DMS153 treated with DMSO at 0.1 percent for 48 hours (cell line): ENCODE data around the gene OAT.
A peak's percentile ranks its signal among the peaks of the same experiment; 100 is the strongest.

Experiments used
- DNase-seq: peaks from one replicate; lab custom pipeline; 2025; ENCODE audit not compliant: unreplicated experiment; lab: John Stamatoyannopoulos, UW

Gene OAT

DNA sequence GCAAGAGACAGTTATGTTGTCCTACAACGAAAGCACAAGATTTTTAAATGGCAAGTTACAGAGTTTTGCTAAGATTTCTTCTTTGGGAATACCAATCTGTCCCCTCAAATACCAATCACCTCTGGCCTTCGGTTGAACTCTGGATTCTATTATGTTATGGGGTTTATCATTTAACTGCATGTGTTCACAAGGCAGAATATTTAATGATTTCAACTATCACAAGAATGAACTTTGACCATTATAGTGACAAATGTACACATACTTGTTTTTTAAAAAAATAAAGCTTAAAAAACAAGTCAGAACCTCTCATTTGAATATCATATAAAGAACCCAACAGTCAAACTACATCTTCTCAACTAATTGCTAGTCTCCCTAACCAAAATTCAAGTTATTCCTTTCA lies 11.3 kb downstream of the OAT start:
- DNase-seq = no peak

DNA sequence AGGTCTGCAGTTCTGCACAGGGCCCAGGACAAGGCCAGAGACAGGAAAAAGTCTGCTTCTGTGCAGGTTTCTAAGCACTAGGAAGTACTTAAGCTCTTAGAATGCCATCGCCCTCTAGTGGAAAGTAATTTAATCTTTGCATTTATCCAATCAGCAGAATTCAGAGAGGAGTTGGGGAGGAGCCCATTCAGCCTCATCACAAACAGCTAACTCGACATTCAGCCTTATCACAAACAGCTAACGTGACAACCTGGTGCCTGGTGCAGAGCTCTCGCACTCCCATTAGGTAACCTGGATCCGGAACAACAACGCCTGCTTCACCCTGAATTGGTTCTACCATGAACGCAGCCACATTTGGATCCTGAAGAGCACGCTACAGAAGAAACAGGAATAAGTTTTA lies 15.2 kb downstream of the OAT start:
- peak; percentile 66 for DNase-seq

DNA sequence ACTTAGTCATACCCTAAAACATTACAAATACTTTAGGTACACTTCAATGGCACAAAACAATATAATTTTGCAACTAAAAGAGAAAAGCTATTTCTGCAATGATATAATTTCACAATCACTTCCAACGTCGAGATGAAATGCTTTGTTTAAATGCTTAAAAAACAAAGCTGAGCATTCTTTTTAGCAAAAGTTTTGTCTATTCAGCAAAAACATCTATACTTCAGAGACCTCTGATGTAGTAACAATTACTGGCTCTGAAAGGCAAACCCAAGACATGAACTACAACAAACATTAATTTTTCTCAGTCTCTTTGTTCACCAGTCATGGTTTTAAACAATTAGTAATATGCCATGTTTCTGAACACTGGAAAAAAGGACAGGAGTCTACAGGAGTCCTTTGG lies 16.4 kb downstream of the OAT start:
- DNase-seq = no peak

DNA sequence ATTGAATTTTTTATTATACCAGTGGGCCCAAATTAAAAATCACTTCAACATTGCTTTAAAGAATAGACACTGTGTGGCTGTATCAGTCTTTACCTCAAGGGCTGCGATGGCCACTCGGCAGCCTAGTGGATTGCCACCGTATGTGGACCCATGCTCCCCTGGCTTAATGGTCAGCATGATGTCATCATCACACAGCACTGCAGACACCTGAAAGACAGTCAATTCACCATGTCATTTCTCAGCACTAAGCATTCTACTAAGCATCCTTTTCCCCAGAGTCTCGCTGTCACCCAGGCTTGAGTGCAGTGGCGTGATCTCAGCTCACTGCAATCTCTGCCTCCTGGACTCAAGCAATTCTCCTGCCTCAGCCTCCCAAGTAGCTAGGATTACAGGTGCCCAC lies 17.1 kb downstream of the OAT start:
- no peak for DNase-seq

DNA sequence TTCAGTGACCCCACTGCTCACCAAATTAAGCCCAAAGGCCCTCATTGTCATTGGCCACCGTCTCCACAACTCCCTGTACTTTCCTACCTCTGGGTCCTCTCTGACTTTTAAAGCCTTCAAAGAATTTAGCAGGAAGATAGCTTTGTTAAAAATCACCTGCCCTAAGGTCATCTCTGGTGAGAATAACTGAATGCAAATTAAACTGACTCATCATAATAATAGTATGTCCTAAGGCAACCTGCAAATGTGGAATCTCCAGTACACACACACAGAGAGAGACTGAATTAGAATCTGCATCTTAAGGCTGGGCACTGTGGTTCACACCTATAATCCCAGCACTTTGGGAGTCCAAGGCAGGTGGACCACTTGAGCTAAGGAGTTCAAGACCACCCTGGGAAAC lies 24.1 kb downstream of the OAT start:
- no peak for DNase-seq

DNA sequence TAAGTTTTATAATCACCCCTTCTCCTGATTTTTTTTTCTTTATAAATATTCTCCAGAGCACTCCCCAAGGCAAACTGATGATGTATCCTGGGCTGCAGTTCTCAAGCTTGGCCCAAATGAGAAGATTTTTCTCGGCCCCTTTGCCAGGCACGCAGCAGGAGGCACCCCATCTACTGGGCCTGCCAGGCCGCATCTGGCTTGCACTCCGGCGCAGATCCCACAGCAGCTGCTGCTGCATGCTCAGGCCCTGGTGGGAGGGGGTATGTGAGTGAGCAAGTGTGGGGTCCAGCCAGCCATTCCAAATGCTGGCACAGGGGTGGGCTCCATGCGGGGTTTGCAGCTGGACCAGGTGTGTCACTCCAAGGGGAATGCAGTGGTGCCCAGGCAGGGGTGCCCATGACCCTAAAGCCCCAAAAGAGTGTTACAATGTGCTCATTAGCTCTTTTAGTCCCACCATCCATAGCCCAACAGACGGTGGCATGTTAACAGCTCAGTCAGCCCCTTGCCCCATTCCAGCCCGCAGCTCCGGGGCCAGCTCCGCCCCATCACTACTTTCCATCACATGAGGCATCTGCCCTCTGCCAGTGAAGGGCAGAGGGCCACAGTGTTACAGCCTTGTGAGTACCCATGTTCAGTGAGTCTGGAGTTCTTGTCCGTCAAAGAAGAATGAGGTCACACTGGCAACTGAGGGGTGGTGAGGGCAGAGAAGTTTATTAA lies 25.9 kb downstream of the OAT start:
- no peak for DNase-seq

DNA sequence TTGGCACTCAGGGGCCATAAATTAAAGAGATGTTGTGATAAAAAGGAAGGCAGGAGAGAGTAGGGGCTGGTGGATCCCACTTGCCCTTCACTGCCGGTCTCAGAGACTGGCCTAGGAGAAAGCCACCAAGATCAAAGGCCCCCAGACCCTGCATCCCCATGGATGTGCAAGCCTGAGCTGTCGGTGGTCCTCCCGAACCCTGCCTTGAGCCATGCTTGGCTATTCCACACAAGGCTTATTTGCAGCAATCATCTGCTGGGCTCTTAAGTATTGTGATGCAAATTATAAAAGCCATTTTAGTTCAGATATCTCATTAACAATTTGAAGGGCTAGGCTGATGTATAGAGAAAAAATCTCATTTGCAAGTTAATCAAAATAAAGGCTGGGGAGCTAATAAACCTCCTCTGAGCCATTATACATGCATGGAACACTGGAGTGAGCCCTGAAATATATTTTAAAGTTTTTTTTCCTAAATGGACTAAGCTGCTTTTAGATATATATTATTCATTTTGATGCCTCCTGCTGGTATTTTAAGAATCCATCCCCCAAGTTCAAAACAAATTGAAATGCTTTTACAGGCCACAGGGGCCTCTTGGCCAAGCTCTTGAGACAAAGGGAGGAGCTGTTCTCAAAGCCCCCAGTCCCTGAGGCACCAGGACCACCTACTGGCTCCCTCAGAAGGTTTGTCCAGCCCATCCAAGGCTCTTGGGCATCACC lies 28.1 kb downstream of the OAT start:
- DNase-seq = no peak

DNA sequence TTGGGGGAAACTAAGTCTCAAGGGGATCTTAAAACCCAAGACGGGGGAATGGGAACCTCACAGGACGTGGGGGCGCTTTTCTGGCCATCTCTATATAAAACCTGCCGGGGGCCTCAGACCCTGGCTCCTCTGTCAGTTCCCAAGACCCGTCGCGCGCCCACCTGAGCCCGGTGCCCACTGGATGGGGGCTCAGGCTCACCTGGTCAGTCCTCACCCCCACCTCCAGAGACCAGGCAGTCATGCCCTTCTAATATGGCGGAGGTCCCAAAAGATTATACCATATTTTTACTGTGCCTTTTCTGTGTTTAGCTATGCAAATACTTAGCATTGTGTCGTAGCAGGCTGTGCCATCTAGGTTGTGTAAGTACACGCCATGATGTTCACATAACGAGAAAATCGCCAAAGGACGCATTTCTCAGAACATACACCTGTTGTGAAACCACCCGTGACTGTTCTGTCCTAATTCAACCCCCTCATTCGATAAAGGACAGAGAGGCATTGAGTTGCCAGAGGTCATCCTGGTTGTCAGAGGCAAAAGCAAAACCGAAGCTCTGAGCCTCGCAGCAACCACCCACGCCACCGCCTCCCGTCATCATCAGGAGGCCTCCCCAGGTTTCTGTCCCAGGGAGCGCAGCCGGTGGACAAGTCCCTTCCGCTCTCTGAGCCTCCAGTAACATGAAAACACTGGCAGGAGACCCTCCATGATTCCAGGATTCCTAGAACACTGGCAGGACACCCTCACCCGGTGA lies 28.9 kb downstream of the OAT start:
- no peak for DNase-seq

DNA sequence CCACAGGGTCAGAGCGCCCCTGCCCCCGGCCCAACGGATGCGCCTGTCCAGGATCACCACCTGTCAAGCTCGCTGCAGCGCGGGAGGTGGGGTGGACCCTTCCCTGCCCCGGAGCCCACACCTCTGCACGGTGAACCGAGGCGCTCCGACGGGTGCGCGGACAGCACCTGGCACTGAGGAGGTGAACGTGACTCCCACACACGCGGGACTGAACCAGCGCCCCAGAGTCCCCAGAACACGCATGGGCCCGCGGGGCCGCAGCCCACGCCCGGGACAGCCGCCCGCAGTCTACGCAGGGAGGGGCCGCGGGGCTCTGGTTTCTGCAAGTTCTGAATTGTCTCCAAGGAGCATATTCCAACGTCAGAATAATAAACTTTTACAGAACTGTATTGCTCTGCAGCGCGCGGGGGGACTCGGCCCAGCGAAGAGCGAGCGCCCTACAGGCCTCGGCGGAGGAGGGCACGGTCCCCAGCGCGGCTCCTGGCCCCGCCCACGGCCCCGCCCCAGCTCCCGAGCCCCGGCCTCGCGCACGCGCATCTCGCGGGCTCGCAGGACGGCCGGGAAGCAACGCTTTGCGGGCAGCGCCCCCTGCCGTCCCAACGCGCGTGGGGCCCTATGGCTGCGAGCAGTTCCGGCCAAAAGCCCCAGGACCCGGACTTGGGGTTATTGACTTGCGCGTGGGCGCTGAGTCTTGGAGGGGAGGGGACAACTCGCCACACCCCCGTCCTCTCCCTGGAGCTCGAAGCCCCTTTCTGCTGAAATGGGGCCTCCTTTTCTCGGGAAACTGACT lies 29.7 kb downstream of the OAT start:
- peak; percentile 59 for DNase-seq

DNA sequence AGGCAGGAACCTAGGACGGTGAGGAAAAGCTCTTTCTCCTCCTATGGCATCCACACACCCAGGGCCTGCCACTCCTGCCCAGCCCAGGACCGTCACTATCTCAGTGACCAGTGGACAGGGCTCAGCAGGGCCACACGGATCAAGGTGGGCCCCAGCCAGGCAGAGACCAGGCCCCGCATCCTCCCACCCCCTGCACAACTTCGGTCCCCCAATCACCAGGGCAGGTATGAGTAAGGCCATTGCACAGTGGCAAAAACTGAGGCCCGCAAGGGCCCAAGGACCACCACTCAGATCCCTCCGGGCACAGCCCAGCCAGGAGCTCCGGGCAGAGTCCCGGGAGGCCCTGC lies 30.3 kb downstream of the OAT start:
- DNase-seq = no peak

DNA sequence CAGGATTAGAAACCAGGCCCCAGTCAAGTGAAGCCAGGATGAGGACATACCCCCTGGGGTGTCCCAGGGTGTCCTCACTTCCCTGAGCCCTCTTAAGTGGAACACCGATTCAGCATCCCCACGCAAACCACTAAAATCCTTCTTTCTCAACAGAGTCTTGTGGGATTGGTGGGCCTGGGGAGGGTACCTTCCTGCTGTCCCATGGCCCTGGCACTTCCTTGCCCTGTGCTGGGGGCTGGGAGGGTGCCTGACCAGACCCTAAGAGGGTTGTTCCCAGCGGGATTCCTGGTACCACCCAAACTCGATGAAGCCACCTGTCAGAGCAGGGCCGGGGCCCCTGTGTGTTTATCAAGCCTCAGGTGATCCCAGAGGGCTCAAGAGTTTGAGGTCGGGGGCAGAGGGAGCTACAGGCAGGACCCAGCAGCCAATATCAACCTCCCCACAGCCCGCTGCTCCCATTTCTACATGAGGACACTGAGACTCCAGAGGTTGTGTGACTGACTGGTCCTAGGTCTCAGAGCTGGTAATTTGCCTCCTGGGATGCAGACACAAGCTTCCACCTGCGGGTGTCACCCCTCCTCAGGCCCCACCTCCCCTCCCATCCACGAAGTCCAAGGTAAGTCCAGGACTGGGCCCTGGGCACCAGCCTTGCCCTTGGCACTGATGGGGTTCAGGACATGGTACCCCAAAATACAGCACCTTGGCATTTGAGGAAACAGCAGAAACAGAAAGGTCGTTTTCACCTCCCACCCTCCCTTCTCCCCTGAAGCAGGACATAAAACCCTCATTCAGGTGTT lies 31.4 kb downstream of the OAT start:
- no peak for DNase-seq

DNA sequence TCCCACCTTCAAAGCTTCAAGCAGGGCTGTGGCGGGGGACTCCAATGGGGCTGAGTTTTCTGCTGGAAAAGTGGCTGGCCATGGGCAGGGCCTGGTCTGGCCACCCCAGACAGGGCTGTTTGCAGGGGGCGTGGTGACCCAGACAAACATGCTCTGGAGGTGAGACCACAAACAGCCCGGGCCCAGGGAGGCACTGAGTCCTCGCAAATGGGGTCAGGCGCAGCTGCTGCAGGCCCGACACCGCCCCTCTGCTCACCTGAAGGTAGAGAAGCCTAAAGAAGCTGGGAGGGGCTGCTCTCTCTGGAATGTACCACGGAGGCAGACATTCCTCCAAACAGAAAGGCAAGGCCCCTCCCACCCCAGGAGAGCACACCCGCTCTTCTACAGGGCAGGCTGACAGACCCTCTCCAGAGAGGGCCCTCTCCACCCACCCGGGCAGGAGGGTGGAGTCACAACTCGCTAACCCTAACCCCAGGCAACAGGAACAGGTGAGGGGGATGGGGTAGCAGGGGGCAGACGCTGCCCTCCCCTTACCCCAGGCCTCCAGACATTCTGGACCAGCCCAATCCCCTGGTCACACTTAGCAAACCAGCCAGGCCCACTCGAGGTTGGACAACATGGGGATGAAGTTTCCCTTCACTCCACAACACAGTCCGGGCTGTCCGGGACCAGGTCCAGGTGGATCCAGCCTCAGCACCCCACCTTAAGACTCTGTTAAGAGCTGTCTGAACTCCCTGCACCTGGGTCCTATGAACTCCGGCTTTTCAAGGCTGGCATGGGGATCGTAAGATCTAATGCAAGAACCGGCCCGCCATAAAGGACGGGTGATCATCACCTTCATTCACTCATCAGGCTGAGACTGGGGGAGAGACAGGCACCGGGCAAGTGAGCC lies 32.3 kb downstream of the OAT start:
- DNase-seq = no peak

DNA sequence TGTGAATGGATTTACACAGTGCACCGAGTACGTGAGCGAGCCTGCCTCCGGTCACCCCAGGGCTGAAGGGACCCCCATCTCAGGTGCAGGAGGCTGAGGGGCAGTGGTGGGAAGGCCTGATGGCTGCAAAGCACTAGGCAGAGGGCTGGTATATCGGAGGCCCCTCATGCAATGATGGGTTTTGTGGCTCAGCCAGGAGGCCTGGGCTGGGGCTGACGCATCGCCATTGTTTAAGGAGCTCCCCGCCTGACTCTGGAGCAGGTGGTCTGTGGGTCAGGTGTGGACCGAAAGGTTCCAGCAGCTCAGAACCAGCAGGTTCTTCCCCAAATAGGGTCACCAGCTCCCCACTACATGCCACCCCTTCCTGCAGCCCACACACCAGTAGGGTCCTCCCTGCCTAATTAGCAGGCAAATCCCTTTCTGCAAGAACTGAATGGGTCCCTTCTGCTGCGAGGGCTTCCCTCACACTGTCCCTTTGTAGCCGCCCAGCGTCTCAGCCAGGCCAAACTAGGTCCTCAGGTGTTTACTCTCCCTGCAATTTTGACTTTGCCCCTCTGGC lies 33.0 kb downstream of the OAT start:
- DNase-seq = no peak

DNA sequence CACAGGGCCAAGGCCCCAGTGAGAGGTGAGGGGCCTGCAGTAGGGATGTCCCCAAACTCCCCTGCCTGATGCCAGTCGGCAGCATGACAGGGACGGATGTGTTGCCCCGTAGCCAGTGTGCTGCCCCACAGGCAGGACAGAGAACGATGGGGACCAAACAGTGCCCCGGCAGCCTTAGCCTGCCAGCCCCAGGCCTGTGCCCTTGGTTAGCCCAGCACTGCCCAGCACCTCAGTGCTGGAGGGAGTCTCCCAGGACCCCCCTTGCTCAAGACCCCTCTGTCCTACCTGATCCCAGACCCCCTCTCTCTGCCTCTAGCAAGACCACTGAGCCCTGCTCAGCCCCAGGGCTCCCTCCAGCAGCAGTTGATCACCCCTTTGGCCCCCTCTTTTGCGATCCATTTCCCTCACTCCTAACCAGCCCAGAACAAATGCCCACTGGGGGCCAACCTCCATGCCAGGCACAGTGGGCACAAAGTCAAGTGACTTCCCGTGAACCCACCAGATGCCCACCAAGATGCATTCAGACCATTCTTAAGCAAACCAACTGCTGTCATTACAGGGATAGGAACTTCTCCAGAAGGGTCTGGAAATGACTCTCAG lies 34.0 kb downstream of the OAT start:
- DNase-seq = no peak

DNA sequence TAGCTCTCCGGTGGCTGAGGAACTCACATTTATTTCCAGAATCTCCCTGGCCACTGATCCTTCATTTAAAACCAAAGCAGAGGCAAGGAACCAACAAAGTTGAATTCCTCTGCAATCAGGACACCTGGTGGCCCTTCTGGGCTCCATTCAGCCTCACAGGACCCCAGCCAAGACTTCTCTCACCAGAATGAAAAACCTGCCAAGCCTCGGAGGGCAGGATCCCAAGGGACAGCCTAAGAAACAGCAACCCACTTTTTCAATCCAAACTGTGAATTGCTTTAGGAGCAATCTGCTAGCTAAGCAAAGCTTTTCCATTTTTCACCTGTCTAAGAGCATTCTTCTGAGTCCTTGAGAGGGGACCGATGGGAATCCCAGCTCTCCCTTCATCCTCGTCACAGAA lies 34.6 kb downstream of the OAT start:
- no peak for DNase-seq

DNA sequence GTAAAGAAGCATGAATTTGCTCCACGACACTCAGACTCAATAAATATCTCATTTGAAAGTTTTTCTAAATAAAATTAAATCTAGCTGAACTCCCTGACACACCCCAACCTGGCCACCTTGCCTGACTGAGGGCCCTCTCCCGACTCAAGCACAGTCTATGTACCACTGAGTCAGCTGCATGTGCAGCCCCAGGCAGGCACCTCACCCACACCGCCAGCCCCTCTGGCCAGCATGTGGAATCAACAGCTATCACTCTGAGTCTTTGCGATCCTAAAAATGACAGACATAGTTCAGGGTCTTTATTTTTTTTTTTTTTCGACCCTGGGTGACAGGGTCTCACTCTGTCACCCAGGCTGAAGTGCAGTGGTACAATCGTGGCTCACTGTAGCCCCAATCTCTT lies 35.2 kb downstream of the OAT start:
- DNase-seq = no peak

DNA sequence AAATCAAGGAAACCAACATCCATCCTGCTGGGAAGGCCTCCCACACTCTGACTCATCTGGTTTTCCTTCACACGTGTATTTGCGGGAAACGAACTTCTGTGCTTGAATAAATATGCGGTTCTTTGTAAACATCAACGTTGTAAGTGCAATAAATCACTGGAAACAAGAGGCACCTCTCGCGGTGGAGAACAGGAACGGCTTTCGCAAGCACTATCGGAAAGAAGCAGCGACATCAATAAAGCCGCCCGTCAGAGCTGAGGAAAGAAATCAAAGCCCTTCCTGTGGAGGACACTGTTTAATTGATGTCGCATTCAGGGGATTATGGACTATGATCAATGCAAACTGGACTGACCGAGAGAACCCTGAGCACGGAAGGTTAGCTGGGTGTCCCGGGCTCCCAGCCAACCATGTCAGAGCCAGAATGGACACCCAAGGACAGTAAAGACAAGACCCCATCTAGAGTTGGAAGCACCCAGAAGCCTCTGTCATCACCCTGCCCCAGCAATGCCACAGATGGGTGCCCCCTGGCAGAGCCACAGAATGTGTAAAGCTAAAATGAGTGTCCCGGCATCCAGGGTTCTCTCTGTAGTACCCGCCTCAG lies 37.6 kb downstream of the OAT start:
- DNase-seq = peak; percentile 53

DNA sequence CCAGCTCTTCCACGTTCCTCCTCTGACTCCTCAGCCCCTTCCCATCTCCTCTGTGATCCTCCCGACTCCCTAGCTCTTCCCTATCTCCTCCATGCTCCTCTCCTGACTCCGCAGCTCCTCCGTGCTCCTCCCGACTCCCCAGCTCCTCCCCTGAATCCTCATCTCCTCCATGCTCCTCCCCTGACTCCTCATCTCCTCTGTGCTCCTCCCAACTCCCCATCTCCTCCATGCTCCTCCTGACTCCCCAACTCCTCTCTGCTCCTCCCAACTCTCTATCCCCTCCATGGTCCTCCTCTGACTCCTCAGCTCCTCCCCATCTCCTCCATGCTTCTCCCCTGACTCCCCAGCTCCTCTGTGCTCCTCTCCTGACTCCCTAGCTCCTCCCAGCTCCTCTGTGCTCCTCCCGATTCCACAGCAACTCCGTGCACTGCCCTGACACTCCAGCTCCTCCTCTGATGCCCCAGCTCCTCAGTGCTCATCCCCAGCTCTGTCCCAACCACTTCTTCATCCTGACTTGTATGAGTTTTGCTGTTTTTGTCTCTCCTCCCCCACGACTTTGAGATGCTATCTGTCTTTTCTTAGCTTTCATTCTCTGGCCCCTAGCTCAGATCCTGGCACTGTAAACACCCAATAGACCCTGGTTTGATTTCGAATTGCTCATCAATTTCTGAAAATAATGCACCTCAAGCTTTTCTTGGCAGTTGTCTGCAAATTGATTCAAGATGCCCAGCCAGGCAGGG lies 38.3 kb downstream of the OAT start:
- no peak for DNase-seq
